HCT116 (cell line): Measurements from ENCODE around the gene UBE2D4. TPM values are rescaled to one million over a fixed set of nuclear protein-coding genes. Genes with fewer than 3 reads are reported as not detected.

Experiments
- ATAC-seq: fragments of 200-7000 bp; cut with Tn5 transposase; 2 replicates; pipeline ENCODE4 v1.9.1; 2020; ENCODE audit warnings: mild to moderate bottlenecking, moderate library complexity
- BruUV-seq: library from RNA; stranded (reverse); fragments of 400-500 nt; replicated peaks from 2 replicates; lab custom pipeline; 2021; lab: Mats Ljungman, UMichigan
- CTCF ChIA-PET: fragments of 300-600 bp; sonication (Branson Sonifier 250); formaldehyde crosslinking; loops from one replicate; lab custom pipeline; 2021; ENCODE audit warnings: antibody characterized with exemption; lab: Charles Lee
- POLR2A ChIA-PET: fragments of 300-600, 350-600 bp; sonication (Branson Sonifier 250); formaldehyde crosslinking; loops from one replicate; lab custom pipeline; 2021; ENCODE audit warnings: antibody characterized with exemption; lab: Charles Lee
- RAD21 ChIA-PET, 2 experiments: fragments of 300-600 bp; sonication (Branson Sonifier 250); formaldehyde crosslinking; loops; one replicate each; lab custom pipeline; 2023; ENCODE audit warnings: low total read pairs in 2 of 2; ENCODE audit not compliant: uncharacterized antibody in 2 of 2, unreplicated experiment in 2 of 2, low non-redundant PET in 1 of 2; lab: Charles Lee
- DNase-seq: peaks from one replicate; pipeline ENCODE4 v3.0.0-alpha.2; 2010; ENCODE audit warnings: low read depth, low spot score
- H2AFZ ChIP-seq: fragments of 200-600 bp; shearing (Covaris generic), sonication (generic); 2 replicates; pipeline ENCODE4 v1.6.1; 2017; ENCODE audit warnings: low read depth, mixed run types, mixed read lengths, antibody characterized with exemption, low read length; ENCODE audit not compliant: poor library complexity, severe bottlenecking
- H3K27ac ChIP-seq: 2 replicates; pipeline ENCODE4 v1.5.1; 2012; ENCODE audit warnings: low read depth, low read length
- H3K27me3 ChIP-seq: fragments of 200-600 bp; sonication (generic); 2 replicates; pipeline ENCODE4 v1.6.1; 2016; ENCODE audit warnings: mixed run types, low read length, mixed read lengths; ENCODE audit not compliant: insufficient read depth
- H3K36me3 ChIP-seq, 2 experiments: fragments of 200-500 bp in 1 of 2; fragments of 200-600 bp in 1 of 2; sonication (Bioruptor generic) in 1 of 2; sonication (generic) in 1 of 2; 2 replicates each; pipeline versions ENCODE4 v1.5.1 to v1.6.1; 2014 to 2016; ENCODE audit warnings: low read length in 2 of 2, inconsistent platforms in 1 of 2, mixed read lengths in 1 of 2, mixed run types in 1 of 2; ENCODE audit not compliant: insufficient read depth in 2 of 2, control insufficient read depth in 1 of 2
- H3K4me1 ChIP-seq, 2 experiments: fragments of 200-600 bp in 1 of 2; sonication (generic) in 1 of 2; 2 replicates each; pipeline versions ENCODE4 v1.5.1 to v1.6.1; 2012 to 2017; ENCODE audit warnings: low read length in 2 of 2, inconsistent platforms in 1 of 2, mild to moderate bottlenecking in 1 of 2, mixed read lengths in 1 of 2, mixed run types in 1 of 2, moderate library complexity in 1 of 2; ENCODE audit not compliant: insufficient read depth in 2 of 2, control insufficient read depth in 1 of 2
- H3K4me2 ChIP-seq: fragments of 200-600 bp; sonication (generic); 2 replicates; pipeline ENCODE4 v1.6.1; 2017; ENCODE audit warnings: mixed run types, low read length, mixed read lengths
- H3K4me3 ChIP-seq, 2 experiments: fragments of 200-600 bp in 1 of 2; sonication (generic) in 1 of 2; replicated peaks in 1 of 2; 2 replicates each; pipeline ENCODE4 v1.5.1; 2011 to 2016; ENCODE audit warnings: low read length in 2 of 2, control low read depth in 1 of 2, low read depth in 1 of 2, mild to moderate bottlenecking in 1 of 2, mixed read lengths in 1 of 2, mixed run types in 1 of 2
- H3K79me2 ChIP-seq: fragments of 200-600 bp; sonication (generic); 2 replicates; pipeline ENCODE4 v1.6.1; 2017; ENCODE audit warnings: mild to moderate bottlenecking, mixed run types, low read length, moderate library complexity, mixed read lengths; ENCODE audit not compliant: insufficient read depth
- H3K9ac ChIP-seq: fragments of 200-600 bp; sonication (generic); 2 replicates; pipeline ENCODE4 v1.6.1; 2016; ENCODE audit warnings: low read length, mixed read lengths
- H3K9me2 ChIP-seq: fragments of 200-600 bp; sonication (generic), shearing (Covaris generic); 2 replicates; pipeline ENCODE4 v1.6.1; 2017; ENCODE audit warnings: mixed run types, mild to moderate bottlenecking, moderate library complexity; ENCODE audit not compliant: insufficient read depth
- H3K9me3 ChIP-seq, 2 experiments: fragments of 200-500 bp in 1 of 2; fragments of 200-600 bp in 1 of 2; sonication (Bioruptor generic) in 1 of 2; sonication (generic) in 1 of 2; 2 replicates each; pipeline ENCODE4 v1.6.1; 2014 to 2017; ENCODE audit warnings: low read length in 2 of 2, mixed read lengths in 2 of 2, inconsistent platforms in 1 of 2, low read depth in 1 of 2, mild to moderate bottlenecking in 1 of 2, mixed run types in 1 of 2, moderate library complexity in 1 of 2; ENCODE audit not compliant: control insufficient read depth in 1 of 2, insufficient read depth in 1 of 2
- H4K20me1 ChIP-seq: fragments of 200-600 bp; sonication (generic), shearing (Covaris generic); 2 replicates; pipeline ENCODE4 v1.6.1; 2017; ENCODE audit warnings: mixed run types, mild to moderate bottlenecking, moderate library complexity; ENCODE audit not compliant: insufficient read depth
- CEBPB ChIP-seq: IDR thresholded peaks from 2 replicates; pipeline ENCODE4 v1.6.1; 2012; ENCODE audit warnings: low read depth
- ELF1 ChIP-seq: IDR thresholded peaks from 2 replicates; pipeline ENCODE4 v1.6.1; 2012; ENCODE audit warnings: low read depth, borderline replicate concordance
- EZH2 ChIP-seq: fragments of 200-600 bp; sonication (generic); IDR thresholded peaks from 2 replicates; pipeline ENCODE4 v1.6.1; 2017; ENCODE audit warnings: antibody characterized with exemption, mixed run types
- JUND ChIP-seq: IDR thresholded peaks from 2 replicates; pipeline ENCODE4 v1.6.1; 2012
- POLR2AphosphoS5 ChIP-seq: IDR thresholded peaks from 2 replicates; pipeline ENCODE4 v1.6.1; 2011; ENCODE audit warnings: mild to moderate bottlenecking, low read depth, low read length, moderate library complexity
- SRF ChIP-seq: IDR thresholded peaks from 2 replicates; pipeline ENCODE4 v1.6.1; 2012; ENCODE audit warnings: low read depth
- TCF7L2 ChIP-seq: IDR thresholded peaks from 2 replicates; pipeline ENCODE4 v1.7.0; 2011; ENCODE audit warnings: borderline replicate concordance, inconsistent platforms; ENCODE audit not compliant: insufficient read depth, insufficient read length; ENCODE audit errors: extremely low read depth
- ZFX ChIP-seq: fragments of 450-650 bp; IDR thresholded peaks from 2 replicates; pipeline ENCODE4 v1.6.1; 2017
- intact Hi-C: fragments of 100-400 bp; cut with micrococcal nuclease; formaldehyde crosslinking; loops from 2 replicates; pipeline ENCODE4 v1.10.0; 2022
- total RNA-seq: library from RNA; stranded (reverse); gene quantifications from one replicate; pipeline ENCODE4 v1.2.1, GENCODE V29; 2021; ENCODE audit not compliant: unreplicated experiment
- TF ChIP-seq, protein P1 (sequence below), 3 experiments: fragments of 200-600 bp in 1 of 3; sonication (generic) in 1 of 3; IDR thresholded peaks in 2 of 3; conservative IDR thresholded peaks in 1 of 3; 2 replicates each; pipeline ENCODE4 v1.5.1; 2012 to 2017; ENCODE audit warnings: low read depth in 2 of 3, low read length in 2 of 3, antibody characterized with exemption in 1 of 3, borderline replicate concordance in 1 of 3, control low read depth in 1 of 3, mild to moderate bottlenecking in 1 of 3, mixed read lengths in 1 of 3, mixed run types in 1 of 3, moderate library complexity in 1 of 3; ENCODE audit not compliant: insufficient read depth in 1 of 3

UBE2D4 gene
- total RNA-seq, 1 experiment from 2014 or later, result 12.9 TPM

DNA sequence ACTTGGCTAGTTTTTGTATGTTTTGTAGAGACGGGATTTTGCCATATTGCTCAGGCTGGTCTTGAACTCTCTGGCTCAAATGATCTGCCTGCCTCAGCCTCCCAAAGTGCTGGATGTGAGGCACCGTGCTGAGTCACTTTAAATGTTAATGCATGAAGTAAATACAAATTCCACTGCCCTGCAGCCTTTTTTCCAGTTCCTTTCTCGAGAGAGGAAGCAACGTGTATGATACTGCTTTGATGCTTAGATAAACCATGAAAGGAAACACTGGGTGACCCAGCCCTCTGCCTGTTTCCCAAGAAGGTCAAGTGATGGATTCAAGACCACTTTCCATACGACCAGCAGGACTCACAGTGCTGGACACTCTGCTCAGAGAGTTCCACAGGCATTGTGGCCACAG lies 45.6 kb upstream of the UBE2D4 start:
- Histone ChIP-seq H3K36me3 (peaks cover 35 to 39% of the 10 kb centered on the region in 2 experiments), H3K4me1 (no peaks in the 10 kb centered on the region), H3K9ac (no peak overlapping the region), H3K79me2 (peaks cover 5% of the 10 kb centered on the region; the same call in 1 of the 2 replicates), H3K9me2 (no peaks in the 10 kb centered on the region), H3K27ac (no peak overlapping the region), H2AFZ (no peak overlapping the region), H3K27me3 (no peaks in the 10 kb centered on the region), H3K4me2 (no peak overlapping the region), H4K20me1 (no peaks in the 10 kb centered on the region), H3K4me3 (no peak overlapping the region), H3K9me3 (no peaks in the 10 kb centered on the region)
- ATAC-seq, result no peak
- ChIA-PET CTCF (no interaction called here), POLR2A (no interaction called here), RAD21 (no interaction called here)
- TF ChIP-seq ZFX, result no peak
- TF ChIP-seq, protein P1, sequence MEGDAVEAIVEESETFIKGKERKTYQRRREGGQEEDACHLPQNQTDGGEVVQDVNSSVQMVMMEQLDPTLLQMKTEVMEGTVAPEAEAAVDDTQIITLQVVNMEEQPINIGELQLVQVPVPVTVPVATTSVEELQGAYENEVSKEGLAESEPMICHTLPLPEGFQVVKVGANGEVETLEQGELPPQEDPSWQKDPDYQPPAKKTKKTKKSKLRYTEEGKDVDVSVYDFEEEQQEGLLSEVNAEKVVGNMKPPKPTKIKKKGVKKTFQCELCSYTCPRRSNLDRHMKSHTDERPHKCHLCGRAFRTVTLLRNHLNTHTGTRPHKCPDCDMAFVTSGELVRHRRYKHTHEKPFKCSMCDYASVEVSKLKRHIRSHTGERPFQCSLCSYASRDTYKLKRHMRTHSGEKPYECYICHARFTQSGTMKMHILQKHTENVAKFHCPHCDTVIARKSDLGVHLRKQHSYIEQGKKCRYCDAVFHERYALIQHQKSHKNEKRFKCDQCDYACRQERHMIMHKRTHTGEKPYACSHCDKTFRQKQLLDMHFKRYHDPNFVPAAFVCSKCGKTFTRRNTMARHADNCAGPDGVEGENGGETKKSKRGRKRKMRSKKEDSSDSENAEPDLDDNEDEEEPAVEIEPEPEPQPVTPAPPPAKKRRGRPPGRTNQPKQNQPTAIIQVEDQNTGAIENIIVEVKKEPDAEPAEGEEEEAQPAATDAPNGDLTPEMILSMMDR (IDR thresholded peaks at IDR 0.05 in 2 of 3, conservative IDR thresholded peaks at IDR 0.05 in 1 of 3; ENCODE audit: borderline replicate concordance in 1 of 3, insufficient read depth in 1 of 3, low read depth in 2 of 3, low read length in 2 of 3), result no peak
- TF ChIP-seq JUND, result no peak
- no peak for TF ChIP-seq SRF
- no peak for TF ChIP-seq EZH2
- TF ChIP-seq ELF1, result no peak
- TF ChIP-seq TCF7L2, result no peak
- no peak for TF ChIP-seq POLR2AphosphoS5
- TF ChIP-seq CEBPB, result no peak
- intact Hi-C loops, result no loop called here
- BruUV-seq, result no TSS peak
- DNase-seq, result no peak
